ENCODE measurements around the gene PAK5.

The PAK5 gene

DNA sequence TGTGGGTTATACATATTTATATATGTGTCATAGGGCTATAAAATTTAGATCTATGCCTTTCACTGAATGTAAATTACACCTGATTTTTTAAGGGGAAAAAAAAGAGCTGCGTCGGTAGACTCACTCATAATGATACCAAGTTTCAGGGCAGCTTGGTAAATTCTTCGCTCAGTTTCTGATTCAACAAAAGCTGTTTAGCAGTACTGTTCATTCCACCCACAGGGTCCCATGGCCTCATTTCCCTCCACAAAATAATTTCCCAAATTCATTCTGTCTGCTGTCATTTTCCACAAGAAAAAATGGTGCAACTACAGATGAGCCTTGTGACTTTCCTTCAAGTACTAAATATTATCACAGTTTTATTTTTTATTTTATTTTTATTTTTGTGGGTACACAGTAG is 63.7 kb downstream of the PAK5 start:
- no peak for DNase-seq

DNA sequence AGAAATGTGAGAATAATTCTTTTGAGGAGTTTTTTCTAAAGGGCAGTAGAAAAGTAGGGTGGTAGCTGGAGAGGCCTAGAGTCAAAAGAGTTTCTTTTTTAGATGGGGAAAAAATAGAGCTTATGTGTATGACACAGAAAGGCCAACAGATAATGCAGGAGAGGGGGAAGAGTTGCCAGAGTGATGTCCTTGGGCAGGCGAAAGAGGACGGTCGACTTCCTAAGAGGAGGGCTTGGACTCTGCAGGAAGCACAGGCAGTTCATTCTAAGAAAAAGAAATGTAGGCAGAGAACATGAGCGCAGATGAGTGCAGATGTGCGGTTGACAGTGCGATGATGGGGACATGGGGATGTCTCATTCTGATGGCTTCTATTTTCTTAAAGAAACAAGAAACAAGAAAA is 68.9 kb downstream of the PAK5 start:
- no peak for DNase-seq

DNA sequence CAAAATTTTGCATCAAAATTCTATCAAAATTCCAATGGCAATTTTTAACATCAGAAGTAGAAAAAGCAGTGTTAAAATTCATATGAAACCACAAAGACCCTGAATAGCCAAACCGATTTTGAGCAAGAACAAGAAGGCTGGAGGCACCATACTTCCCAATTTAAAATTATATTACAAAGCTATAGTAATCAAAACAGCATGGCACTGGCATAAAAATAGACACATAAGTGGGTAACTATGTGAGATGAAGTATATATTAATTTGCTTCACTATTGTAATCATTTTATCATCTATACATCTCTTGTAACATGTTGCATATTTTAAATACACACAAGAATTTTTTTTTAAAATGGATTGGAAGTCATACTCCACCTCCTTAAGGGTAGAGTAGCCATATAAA is 77.4 kb downstream of the PAK5 start:
- no peak for DNase-seq

DNA sequence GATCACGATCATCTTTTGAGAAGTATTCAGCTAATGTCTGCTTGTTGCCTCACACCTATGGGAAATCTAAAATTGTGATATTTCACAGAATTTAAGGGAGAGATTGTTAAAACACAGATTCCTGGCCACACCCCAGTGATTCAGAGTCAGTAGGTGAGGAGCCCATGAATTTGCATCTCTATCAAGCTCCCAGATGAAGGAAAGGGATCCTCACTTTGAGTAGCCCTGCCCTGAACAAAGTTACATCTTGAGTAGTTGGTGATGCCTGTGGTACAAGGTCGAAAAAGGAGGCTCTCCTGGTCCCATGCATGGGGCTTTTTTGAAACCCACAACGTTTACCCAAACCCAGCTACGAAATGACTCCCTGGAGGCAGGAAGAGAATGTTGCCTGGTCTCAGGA is 79.5 kb downstream of the PAK5 start:
- no peak for DNase-seq

DNA sequence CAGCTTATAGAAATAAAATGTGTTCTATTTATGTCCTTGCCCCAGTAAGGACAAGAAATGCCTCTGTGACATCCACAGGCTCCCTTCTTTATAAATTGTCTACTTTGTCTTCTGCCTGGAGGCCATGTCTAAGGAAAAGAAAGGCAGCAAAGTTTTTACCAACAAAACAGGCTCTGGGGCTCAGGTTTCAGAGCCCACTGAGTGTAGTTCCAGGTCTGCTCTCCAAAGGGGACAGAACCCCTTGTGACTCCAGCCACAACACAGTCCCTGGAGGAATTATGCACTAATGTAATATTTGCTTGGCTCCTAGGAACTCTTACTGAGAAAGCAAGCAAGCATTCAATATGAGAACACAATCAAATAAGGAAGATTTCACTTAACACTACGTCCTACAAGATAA is 80.1 kb downstream of the PAK5 start:
- no peak for DNase-seq

DNA sequence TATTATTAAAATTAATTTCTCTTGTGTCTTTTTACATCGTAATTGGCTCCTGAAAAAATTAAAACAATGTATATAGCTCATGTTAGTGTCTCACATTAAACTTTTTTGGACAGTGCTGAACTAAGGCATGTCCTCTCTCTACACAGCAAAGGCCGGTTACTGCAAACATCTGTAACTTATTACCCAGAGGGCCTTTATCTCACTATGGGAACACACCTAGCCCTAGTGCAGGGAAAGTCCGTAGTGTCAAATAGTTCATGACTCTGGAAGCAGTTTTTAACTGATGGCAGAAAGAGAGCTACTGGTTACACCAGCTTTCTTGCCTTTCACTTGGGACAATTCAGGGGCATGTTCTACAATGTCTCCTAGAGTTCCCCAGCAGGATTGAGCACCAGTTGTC is 82.2 kb downstream of the PAK5 start:
- DNase-seq: no peak

DNA sequence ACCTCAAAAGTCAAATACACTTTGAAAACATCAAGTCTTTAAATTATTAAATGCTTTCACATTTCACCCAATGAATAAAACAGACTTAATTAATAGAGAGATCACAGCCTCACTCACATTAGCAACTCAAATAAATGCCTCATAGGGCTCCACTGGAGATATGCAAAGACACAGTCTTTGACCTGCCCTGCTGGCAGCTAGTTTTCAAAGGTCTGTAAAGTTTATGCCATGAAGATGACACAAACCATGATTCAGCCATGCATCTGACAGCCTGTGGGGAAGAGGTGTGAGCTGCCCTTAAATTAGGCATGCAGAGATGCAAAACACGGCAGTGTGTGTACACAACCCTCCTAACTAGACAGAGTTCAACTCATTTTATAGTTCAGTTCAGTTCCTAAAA is 83.6 kb downstream of the PAK5 start:
- DNase-seq: no peak

DNA sequence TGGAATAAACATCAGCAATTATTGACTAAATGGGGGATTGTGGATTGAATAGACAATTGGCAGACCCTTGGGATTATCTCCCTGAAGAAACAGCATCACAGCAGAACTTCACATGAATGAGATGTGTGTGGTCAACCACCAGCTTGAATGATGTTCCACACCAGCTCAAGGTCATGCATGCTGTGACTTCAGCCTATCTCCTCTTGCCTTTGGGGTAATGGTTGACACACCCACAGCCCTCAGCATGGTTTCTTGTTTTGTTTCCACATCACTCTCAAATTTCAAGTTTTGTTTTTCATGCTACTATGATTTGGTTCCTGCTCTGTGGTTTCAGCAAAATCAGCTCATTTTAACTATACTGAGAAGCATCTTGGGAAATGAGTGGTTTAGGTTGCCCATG is 94.3 kb downstream of the PAK5 start:
- no peak for DNase-seq

DNA sequence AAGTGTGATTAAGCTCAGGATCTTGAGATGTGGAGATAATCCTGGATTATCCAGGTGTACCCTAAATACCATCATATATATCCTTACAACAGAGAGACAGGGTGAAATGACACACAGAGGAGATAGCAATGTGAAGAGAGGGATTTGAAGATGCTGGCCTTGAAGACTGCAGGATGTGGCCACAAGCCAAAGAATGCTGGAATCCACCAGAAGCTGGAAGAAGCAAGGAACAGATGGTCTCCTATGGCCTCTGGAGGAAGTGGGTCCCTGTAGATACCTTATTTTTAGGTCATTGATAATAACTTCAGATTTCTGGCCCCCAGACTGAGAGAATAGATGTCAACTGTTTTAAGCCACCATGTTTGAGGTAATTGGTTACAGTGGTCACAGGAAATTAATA is 95.0 kb downstream of the PAK5 start:
- DNase-seq: no peak

DNA sequence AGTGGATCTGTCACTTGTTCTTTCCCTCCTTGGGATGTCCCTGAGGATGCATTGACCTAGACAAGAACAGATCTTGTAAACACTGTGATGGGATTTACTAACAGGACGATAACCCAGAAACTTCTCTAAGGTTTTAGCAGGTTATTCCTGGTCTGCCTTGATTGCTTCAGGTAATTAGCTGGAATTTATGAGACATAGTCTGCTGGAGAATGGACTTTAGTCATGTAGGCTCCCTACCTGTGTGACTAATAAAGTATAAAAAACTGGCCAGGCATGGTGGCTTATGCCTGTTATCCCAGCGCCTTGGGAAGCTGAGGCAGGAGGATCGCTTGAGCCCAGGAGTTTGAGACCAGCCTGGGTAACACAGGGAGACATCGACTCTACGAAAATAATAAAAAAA is 96.1 kb downstream of the PAK5 start:
- DNase-seq: no peak

DNA sequence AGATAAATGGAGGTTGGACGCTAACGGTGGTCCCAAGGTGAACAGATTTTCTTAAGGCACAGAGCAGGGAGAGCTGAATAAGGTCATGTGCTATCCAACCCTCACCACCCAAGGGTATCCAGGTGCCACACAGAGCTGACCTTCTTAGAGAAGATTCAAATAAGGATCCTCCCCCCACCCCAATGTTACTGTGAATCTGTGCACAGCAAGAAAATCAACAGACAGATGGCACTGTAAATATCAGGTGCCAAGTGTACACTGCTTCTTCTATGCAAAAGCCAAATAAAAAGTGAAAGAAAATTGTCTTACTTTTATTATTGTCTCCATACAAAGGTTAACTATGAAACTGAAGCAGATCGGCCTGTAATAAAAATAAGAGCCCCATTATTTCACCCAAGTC is 96.9 kb downstream of the PAK5 start:
- DNase-seq: no peak

DNA sequence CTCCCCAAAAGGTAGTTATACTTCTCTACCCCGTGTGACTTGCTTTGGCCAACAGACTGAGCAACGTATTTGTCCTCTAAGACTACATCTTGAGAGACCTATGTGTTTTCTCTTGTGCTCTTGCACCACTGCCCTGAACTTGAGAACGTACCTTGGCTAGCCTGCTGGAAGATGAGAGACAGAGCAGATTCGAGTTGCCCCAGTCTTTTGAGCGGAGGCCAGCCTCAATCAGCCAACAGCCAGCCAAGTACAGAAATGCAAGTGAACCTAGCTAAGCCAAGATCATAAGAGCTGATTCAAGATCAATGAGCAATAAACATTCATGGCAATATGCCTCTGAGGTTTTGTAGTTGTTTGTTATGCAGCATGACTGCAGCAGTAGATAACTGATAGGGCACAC is 98.4 kb downstream of the PAK5 start:
- no peak for DNase-seq

DNA sequence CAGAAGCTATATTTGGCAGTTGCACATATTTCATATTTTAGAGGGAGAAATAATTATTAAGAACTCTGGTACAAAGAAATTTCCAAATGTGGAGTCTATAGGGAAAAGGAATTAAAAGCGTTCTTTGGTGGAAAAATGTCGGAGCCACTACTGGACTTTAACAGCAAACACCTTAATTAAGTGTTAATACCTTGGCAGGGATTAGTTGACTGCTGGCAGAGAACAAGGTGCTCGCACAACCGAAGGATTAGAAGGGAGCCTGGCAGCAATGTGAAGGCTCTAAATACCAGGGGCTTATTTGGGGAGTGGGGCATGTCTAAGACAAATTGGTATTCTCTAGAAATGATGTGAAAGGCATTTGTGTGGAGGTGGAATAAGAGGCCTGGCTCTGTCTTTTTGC is 98.9 kb downstream of the PAK5 start:
- no peak for DNase-seq

DNA sequence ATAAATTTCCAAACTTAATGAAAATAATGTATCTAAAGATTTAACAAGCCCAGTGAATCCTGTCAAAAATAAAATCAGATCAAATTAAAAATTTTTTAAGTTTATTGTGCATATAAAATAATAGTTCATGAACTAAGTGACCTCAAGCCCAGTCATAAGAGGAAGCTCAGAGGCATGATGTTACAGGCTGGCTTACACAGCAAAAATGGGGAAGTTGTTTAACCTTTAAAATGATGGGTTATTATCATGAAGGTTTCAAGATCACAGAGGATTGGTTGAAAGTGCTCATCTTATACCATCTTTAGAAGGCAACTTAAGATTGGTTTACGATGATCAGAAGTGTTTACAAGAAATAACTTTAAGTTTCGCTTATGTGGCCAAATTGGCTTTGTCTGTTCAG is 102.5 kb downstream of the PAK5 start:
- DNase-seq: no peak

DNA sequence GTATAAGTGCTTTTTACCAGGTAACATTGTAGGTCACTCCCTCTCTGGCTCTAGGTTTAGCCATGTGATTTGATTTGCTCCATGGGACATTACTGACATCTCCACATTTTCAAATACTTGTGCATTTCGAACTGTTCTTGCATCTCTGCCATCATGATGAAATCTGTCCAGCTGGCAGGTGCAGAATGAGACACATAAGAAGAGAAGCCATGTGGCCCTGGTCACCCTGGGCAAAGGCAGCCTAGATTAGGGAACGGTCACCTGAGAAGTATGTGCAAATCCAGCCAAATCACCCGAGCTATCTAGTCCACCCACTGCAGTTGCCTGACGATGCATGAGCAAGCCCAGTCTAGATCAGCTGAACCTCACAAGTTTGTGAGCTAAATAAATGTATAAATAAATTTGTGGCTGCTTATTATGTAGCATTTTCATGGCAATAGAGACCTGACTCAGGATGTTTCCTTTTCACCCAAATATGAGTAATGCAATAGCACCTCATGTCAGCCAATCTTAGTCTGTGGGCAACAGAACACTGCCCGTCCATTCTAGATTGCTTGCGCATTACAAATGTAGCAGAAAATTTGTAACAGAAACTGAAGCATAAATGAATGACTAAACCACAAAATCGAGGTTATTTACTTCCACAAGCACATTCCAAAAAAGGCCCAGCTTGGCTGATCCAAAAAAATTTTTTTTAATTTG is 115.2 kb downstream of the PAK5 start:
- DNase-seq: no peak

DNA sequence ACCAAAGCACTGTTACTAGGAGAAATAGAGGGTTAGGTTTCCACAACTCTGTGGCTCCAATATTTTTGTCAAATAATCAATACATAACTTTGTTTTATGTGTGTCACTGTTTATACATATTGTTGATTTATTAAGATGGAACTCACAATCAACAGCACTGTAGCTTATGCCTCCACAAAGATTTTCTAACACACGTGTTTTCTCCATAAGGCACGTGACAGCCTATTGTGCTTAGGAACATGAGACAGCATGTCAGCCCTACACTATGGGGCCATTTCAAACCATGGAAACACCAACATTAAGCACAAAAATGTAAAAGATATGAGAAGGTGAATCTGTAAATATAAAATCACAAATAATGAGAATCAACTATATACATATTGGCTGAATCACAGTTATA is 127.0 kb downstream of the PAK5 start:
- no peak for DNase-seq

DNA sequence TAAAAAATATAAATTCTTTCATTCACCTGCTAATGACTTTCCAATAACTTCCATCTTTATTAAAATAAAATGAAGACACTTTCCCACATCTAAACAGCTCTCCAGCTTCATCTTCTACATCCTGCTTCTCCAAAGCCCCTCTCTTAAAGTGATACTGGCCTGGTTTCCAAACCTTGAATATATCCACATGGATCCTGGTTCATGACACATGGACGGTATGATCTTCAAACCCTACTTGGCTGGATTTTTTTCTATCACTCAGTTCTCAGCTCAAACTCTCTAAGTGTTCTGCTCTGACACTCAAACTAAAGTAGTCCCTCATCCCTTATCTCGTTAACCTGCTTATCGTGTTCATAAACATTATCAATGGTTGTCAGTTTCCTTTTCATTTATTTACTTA is 128.2 kb downstream of the PAK5 start:
- DNase-seq: no peak

DNA sequence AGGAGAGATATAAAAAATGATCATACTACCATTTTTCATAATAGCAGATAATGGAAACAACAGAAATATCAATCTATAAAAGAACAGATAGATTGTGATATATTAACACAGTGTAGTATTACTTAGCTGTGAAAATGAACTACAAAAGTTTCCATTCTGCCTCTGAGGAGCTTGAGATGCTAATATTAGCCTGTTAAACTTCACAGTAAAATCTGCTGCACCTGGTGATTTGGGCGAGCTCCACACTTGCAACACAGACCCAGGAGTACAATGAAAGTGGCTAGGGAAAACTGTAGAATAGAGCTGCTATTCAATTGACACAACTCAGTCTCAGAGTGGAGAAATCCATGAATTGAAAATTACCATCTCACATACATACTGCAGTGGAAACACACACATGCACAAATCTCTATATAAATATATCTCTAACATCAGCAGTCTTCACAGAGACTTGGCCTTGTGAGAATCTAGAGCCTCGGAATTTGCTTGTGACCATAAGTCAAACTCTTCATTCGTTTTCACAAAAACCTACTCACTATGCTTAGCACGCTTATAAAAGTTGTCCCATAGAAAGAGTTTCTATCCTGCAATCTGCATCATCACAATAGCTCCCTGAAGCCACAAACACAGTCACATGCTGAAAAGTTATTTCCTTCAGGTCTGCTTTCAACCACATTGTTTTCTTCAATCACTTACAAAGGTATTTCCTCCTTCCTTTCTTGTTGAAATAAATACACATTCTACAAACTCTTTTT is 133.0 kb downstream of the PAK5 start:
- no peak for DNase-seq

DNA sequence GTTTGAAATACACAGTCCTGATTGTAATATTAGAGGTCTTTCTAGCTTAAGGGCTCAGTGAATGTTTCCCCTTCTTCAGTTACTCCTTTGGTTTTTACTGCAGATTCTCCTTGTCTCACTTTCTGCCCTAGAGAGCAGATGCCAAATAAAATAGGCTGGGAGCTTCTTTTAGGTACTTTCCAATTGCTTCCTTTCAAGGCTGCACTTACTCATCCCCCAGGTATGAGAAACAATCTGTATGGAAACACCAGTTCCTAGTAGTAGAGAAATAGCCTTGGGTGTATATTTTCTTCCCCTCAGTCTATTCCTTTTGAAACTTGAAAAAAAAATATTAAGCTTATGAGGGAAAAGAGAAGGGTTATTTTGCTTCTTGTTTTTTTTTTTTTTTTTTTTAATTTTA is 139.7 kb downstream of the PAK5 start:
- DNase-seq: no peak

DNA sequence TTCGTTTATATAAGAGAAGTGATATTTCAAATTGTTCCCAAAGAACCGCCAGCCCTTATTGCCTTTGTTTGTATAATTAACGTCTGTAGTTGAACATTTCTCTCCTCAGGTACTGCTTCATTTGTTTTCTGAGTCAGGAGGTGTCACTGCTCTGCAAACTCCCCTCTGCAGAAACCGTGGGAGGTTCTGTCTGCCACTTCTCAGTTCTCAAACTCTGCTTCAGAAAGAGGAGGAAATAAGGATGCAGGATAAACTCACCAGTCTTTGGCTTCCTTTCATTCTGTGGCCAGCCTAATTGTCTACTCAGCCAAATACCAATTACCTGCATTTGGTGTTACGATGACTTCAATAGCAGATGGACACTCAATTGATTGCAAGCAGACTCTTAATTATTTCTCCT is 149.8 kb downstream of the PAK5 start:
- no peak for DNase-seq

DNA sequence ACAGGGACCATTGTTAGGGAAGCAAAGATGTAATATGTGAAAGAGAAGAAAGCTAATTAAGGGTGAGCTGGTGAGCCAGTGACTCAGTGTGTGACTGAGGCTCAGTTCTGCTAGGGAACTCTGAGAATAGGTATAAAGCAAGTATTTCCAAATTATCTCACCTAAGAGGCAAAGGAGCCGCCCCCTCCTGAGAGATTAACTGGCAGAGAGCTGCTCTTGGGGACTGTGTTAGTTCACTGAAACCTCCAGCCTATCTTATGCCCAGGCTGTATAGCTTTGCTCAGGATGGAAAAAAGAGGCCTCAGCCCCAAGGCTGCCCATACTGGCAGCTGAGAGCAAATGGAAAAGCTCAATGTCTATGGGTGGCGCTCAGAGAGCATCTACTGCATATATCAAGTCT is 152.0 kb downstream of the PAK5 start:
- no peak for DNase-seq

DNA sequence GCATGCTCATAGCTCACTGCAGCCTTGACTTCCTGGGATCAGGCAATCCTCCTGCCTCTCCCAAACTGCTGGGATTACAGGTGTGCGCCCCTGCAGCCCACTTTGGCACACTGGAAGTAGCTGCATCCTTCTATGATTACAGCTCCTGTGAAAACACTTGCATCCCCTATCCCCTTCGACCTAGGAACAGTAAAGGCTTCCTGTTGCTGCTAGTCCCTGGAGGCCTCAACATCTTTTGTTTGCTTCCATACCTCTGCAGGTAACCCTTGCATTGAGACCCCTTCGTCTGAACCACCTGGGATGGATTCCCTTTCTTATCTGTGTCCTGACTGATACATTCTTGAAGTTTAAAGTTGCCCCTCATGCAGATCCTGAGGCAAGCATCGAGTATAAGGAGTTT is 152.4 kb downstream of the PAK5 start:
- DNase-seq: no peak

DNA sequence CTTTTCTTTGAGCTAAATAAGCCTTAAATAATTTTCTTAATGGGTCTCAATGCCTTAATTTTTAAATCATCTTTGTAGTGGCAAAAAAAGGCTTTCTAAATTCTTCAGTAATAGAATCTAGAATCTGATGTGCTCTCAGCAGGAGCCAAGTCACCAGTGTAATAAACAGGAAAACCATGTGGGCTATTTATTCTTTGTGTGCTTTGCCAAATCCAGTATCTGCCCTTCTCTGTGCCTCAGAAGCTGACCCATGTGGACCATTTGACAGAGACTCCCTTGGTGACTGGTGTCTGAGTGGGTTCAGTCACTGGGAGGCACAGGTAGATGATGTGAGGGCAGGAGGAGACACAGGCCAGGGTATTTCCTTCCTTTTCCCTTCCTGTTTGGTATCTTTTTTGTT is 152.9 kb downstream of the PAK5 start:
- DNase-seq: no peak

DNA sequence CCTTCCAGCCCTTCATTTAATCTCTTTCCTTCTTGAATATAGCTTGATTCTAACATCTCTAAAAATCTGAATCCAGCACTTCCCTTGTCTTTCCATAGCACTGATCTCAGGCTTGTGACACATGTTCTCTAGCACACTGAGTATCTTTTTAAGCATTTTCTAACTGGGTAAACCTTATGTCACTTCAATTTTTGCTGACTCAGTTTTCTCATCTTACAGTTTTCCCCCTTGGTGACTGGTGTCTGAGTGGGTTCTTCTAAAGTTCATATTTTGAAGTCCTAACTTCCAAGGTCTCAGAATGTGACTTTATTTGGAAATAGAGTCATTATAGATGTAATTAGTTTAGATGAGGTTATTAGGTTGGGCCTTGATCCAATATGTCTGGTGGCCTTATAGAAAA is 153.9 kb downstream of the PAK5 start:
- DNase-seq: no peak

DNA sequence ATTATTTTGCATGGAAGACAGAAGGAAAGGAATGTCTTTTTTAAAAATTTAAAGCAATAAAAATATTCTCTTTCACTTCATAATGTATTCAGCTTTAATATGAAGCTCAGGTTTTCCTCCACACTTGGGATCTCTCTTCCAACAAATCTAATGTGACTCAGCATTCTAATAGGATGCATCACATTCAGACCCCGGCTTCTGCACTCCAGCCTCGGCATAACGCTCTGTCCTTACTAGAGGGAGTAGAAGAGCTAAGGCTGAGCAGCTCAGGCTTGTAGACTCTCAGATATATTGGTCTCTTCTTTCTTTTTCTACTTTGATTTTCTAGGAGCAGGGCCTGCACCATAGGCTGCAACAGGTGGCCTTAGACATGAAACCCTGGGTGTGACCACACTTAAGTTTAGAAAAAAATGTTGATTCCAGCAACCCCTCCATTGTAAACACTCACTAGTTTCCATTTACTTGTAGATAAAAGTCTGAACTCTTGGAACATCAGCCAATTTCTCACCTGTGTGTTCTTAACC is 161.7 kb downstream of the PAK5 start:
- no peak for DNase-seq
